Pancreas (tissue), 10 donors: ENCODE data around the gene ZNF525. TPM values are rescaled to one million over a fixed set of nuclear protein-coding genes. Genes with fewer than 3 reads are reported as not detected.

Source experiments
- ATAC-seq, 4 donors: fragments of 200-7000 bp; cut with Tn5 transposase; one replicate each; pipeline versions ENCODE4 v1.8.0 to v1.9.1; 2020; ENCODE audit warnings: mild to moderate bottlenecking in 4 of 4, moderate library complexity in 4 of 4
- DNase-seq, 6 donors: peaks; one replicate each; pipeline ENCODE4 v3.0.0-alpha.2; 2020
- FAIRE-seq: peaks from 2 replicates; lab custom pipeline; 2012; peaks lifted over from hg19 to GRCh38; lab: Jason Lieb, UNC
- H3K27ac ChIP-seq, 4 donors: fragments of 200-600 bp; sonication (generic); 1 replicate in 3 of 4; 2 replicates in 1 of 4; pipeline versions ENCODE4 v1.5.0 to v1.8.0; 2020
- H3K27me3 ChIP-seq, 4 donors: fragments of 200-600 bp; one replicate each; pipeline ENCODE4 v1.8.0; 2021
- H3K36me3 ChIP-seq, 3 donors: fragments of 200-600 bp; sonication (generic) in 1 of 3; one replicate each; pipeline versions ENCODE4 v1.5.0 to v1.8.0; 2020 to 2021
- H3K4me1 ChIP-seq, 3 donors: fragments of 200-600 bp; one replicate each; pipeline ENCODE4 v1.8.0; 2021
- H3K4me3 ChIP-seq, 4 donors: fragments of 200-600 bp; sonication (generic) in 2 of 4; one replicate each; pipeline versions ENCODE4 v1.5.0 to v1.8.0; 2020 to 2021
- H3K9me3 ChIP-seq, 4 donors: fragments of 200-600 bp; one replicate each; pipeline ENCODE4 v1.8.0; 2021
- WGBS, 2 donors: extraction: QIAGEN DNeasy Blood & Tissue Kit; methylation state at CpG; one replicate each; pipeline ENCODE4 v1.1.7; 2013; 5-methylcytosine and 5-hydroxymethylcytosine counted together
- intact Hi-C, 3 donors: fragments of 100-400 bp; cut with DNase I; formaldehyde crosslinking; loops; one replicate each; pipeline versions ENCODE4 v1.11.1 to v1.14.2; 2022
- polyA plus RNA-seq, 2 donors: library from polyadenylated mRNA; stranded (reverse); fragments of 200-250 nt; gene quantifications; one replicate each; pipeline ENCODE4 v1.2.3, GENCODE V29; 2013
- total RNA-seq, 6 donors: library from RNA; stranded (reverse); fragmentation: NEBNext Ultra II Directional in 4 of 6; extraction: Animal tissue kit (Norgen Biotek cat#: 25700) in 4 of 6; gene quantifications; one replicate each; pipeline versions ENCODE4 v1.2.1 to v1.2.4, GENCODE V29; 2021 to 2023
- TF ChIP-seq, protein P1 (sequence below), 4 donors: fragments of 200-600 bp; sonication (generic) in 3 of 4; IDR thresholded peaks; one replicate each; pipeline versions ENCODE4 v1.5.0 to v1.8.0; 2021; ENCODE audit warnings: antibody characterized with exemption in 4 of 4
- donor health status: healthy with polysubstance abuse.
- donor health status: DM: no; HTN: no; CAD: no; lungs with moderate emphysema.
- donor health status: DM: no; HTN: no; CAD: no.
- donor health status: control.
- donor health status: control.
- donor health status: Bipolar disorder and iron deficiency.
- donor health status: DM: yes; HTN: yes; CAD: no.
- donor health status: DM: no; HTN: no; CAD: no.
- donor health status: DM: no; HTN: no; CAD: no.
- donor health status: DM: yes; HTN: yes; CAD: no.

The ZNF525 gene
- total and polyA plus RNA-seq, 8 donors = 4.7 to 13.7 (median 7.0) TPM

DNA sequence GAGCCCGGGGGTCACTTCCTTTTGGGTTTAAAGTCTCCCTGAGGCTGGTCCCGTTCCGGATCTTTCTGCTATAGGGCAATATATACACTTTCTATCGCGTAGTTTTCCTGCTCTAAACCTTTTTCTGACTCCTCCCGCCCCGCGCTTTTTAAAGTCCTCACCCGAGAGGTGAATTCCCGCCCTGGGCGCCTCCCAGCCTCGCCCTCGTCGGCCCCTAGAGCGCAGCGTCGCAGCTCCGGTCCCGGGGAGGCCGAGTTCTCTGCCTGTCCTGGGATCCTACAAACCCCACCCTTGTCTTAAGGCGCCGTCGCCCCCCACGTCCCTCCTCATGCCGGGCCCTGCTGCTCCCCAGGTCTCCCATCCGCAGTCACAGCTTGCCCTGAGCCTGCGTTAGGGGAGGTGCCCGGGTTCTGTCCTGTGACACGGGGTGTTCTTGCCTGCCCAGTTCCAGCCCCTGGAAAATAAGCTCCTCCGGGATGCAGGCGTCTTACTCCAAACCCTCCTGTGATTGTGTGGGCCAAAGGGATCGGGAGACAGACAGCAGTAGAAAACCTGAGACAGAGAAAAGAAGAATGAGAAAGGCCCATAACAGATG is 491 bp downstream of the ZNF525 start:
- intact Hi-C loops = loop anchor here in 1 of 3 donors (10.0 kb wide), 1 partner anchor 171 kb away; the partner anchor contains the start of gene ZNF665
- Histone ChIP-seq H3K4me1 (peaks cover 0 to 3% (median 0%) of the 10 kb centered on the region in 3 donors), H3K4me3 (peak overlapping the region; percentile 36 to 84 (median 43)), H3K9me3 (no peaks in the 10 kb centered on the region), H3K27me3 (no peaks in the 10 kb centered on the region), H3K27ac (peak overlapping the region in 3 of 4 donors; percentile 49 to 72 (median 64)), H3K36me3 (no peaks in the 10 kb centered on the region)
- FAIRE-seq = no peak
- TF ChIP-seq, protein P1, sequence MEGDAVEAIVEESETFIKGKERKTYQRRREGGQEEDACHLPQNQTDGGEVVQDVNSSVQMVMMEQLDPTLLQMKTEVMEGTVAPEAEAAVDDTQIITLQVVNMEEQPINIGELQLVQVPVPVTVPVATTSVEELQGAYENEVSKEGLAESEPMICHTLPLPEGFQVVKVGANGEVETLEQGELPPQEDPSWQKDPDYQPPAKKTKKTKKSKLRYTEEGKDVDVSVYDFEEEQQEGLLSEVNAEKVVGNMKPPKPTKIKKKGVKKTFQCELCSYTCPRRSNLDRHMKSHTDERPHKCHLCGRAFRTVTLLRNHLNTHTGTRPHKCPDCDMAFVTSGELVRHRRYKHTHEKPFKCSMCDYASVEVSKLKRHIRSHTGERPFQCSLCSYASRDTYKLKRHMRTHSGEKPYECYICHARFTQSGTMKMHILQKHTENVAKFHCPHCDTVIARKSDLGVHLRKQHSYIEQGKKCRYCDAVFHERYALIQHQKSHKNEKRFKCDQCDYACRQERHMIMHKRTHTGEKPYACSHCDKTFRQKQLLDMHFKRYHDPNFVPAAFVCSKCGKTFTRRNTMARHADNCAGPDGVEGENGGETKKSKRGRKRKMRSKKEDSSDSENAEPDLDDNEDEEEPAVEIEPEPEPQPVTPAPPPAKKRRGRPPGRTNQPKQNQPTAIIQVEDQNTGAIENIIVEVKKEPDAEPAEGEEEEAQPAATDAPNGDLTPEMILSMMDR (IDR thresholded peaks at IDR 0.05) = no peak
- 0 to 1% methylated on average over 21 to 32 of the region's 32 CpGs for WGBS, 2 donors
- peak; percentile 41 to 79 (median 65) for ATAC-seq
- peak in 3 of 6 donors; percentile 27 to 75 (median 67) for DNase-seq

GRCh38 chr19:53372196-53372595 is 6.7 kb downstream of the ZNF525 start:
- no peak for FAIRE-seq
- TF ChIP-seq, protein P1 (IDR thresholded peaks at IDR 0.05) = no peak

GRCh38 chr19:53374288-53374687 is 8.8 kb downstream of the ZNF525 start:
- H3K36me3 ChIP-seq = peaks cover 0 to 34% (median 0%) of the 10 kb centered on the region in 3 donors
- no peak for DNase-seq
- no peak for ATAC-seq
- H3K4me3 ChIP-seq = no peak overlapping the region
- no peaks in the 10 kb centered on the region for H3K27me3 ChIP-seq
- intact Hi-C loops = no loop called here
- TF ChIP-seq, protein P1 (IDR thresholded peaks at IDR 0.05) = no peak
- 66 to 74% methylated on average over 3 of the region's 3 CpGs for WGBS, 2 donors
- no peak overlapping the region for H3K27ac ChIP-seq
- no peak for FAIRE-seq
- no peaks in the 10 kb centered on the region for H3K4me1 ChIP-seq
- H3K9me3 ChIP-seq = no peaks in the 10 kb centered on the region

More at GRCh38 chr19:53372196-53372595, 6.7 kb downstream of the ZNF525 start:
- H3K36me3 ChIP-seq = peaks cover 0 to 15% (median 0%) of the 10 kb centered on the region in 3 donors
- H3K9me3 ChIP-seq = no peaks in the 10 kb centered on the region
- no peak for ATAC-seq
- H3K4me3 ChIP-seq = no peak overlapping the region
- H3K27me3 ChIP-seq = no peaks in the 10 kb centered on the region
- no peaks in the 10 kb centered on the region for H3K4me1 ChIP-seq
- intact Hi-C loops = no loop called here
- H3K27ac ChIP-seq = no peak overlapping the region
- no peak for DNase-seq
- WGBS, 2 donors = 92 to 94% methylated on average over 4 of the region's 4 CpGs

DNA sequence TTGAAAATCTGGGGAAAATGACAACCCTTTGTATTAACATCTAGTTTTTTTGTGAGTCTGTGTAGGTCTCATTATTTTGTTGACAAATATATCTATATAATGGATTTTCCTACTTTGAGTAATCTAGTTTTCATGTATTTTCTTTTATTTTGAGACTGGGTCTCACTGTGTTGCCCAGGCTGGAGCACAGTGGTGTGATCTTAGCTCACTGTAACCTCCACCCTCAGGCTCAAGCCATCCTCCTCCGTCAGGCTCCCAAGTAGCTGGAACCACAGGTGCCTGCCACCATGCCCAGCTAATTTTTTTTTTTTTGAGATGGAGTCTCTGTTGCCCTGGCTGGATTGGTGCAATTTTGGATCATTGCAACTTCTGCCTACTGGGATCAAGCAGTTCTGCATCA is 9.2 kb downstream of the ZNF525 start:
- H3K9me3 ChIP-seq = no peaks in the 10 kb centered on the region
- no peaks in the 10 kb centered on the region for H3K27me3 ChIP-seq
- H3K27ac ChIP-seq = no peak overlapping the region
- WGBS, 2 donors = 97 to 100% methylated on average over 1 of the region's 1 CpG
- intact Hi-C loops = no loop called here
- H3K4me3 ChIP-seq = no peak overlapping the region
- DNase-seq = no peak
- no peak for FAIRE-seq
- peaks cover 0 to 37% (median 0%) of the 10 kb centered on the region in 3 donors for H3K36me3 ChIP-seq
- no peak for ATAC-seq
- no peaks in the 10 kb centered on the region for H3K4me1 ChIP-seq
- TF ChIP-seq, protein P1 (IDR thresholded peaks at IDR 0.05) = no peak

DNA sequence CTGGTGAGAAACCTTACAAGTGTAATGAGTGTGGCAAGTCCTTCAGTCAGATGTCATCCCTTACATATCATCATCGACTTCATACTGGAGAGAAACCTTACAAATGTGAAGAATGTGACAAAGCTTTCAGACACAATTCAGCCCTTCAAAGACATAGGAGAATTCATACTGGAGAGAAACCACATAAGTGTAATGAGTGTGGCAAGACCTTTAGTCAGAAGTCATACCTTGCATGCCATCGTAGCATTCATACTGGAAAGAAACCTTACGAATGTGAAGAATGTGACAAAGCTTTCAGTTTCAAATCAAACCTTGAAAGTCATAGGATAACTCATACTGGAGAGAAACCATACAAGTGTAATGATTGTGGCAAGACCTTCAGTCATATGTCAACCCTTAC is 15.9 kb downstream of the ZNF525 start:
- H3K27ac ChIP-seq = no peak overlapping the region
- intact Hi-C loops = no loop called here
- ATAC-seq (no peak), DNase-seq (no peak), FAIRE-seq (no peak)
- H3K36me3 ChIP-seq = peaks cover 0 to 42% (median 12%) of the 10 kb centered on the region in 3 donors
- no peak overlapping the region for H3K4me3 ChIP-seq
- no peaks in the 10 kb centered on the region for H3K27me3 ChIP-seq
- 99% methylated on average over 3 of the region's 3 CpGs for WGBS, 2 donors
- peaks cover 0 to 9% (median 0%) of the 10 kb centered on the region in 4 donors for H3K9me3 ChIP-seq
- H3K4me1 ChIP-seq = no peaks in the 10 kb centered on the region
- TF ChIP-seq, protein P1 (IDR thresholded peaks at IDR 0.05) = no peak
